Adipocyte (in vitro differentiated cells): ENCODE measurements around the gene IL1R2.

Source experiments
- DNase-seq: peaks from one replicate; pipeline ENCODE4 v3.0.0-alpha.2; 2015; ENCODE audit warnings: low read depth
- H3K27me3 ChIP-seq: replicated peaks from 2 replicates; pipeline ENCODE4 v1.7.0; 2013; ENCODE audit warnings: mild to moderate bottlenecking, low read length, moderate library complexity; ENCODE audit not compliant: control insufficient read depth, insufficient read depth
- H3K36me3 ChIP-seq: 2 replicates; pipeline ENCODE4 v1.7.0; 2013; ENCODE audit warnings: low read length, mild to moderate bottlenecking, moderate library complexity; ENCODE audit not compliant: control insufficient read depth, insufficient read depth, severe bottlenecking
- H3K4me1 ChIP-seq: 2 replicates; pipeline ENCODE4 v1.7.0; 2013; ENCODE audit warnings: mild to moderate bottlenecking, low read length, moderate library complexity; ENCODE audit not compliant: control insufficient read depth, insufficient read depth
- H3K4me3 ChIP-seq: 2 replicates; pipeline ENCODE4 v1.7.0; 2013; ENCODE audit warnings: mild to moderate bottlenecking, low read length, moderate library complexity
- H3K9ac ChIP-seq: 2 replicates; pipeline ENCODE4 v1.7.0; 2013; ENCODE audit warnings: mild to moderate bottlenecking, low read length, moderate library complexity
- H3K9me3 ChIP-seq: 2 replicates; pipeline ENCODE4 v1.7.0; 2013; ENCODE audit warnings: mild to moderate bottlenecking, low read length, moderate library complexity; ENCODE audit not compliant: control insufficient read depth

Gene IL1R2

GRCh38 chr2:102058293-102058833 lies 66.6 kb downstream of the IL1R2 start:
- Histone ChIP-seq H3K9me3 (no peaks in the 10 kb centered on the region), H3K36me3 (no peaks in the 10 kb centered on the region), H3K4me3 (no peak overlapping the region), H3K9ac (no peak overlapping the region), H3K4me1 (peaks cover 66% of the 10 kb centered on the region), H3K27me3 (no peaks in the 10 kb centered on the region)
- DNase-seq: no peak

GRCh38 chr2:102059151-102059550 lies 67.4 kb downstream of the IL1R2 start:
- peak; percentile 32 for DNase-seq
- Histone ChIP-seq H3K9ac (peak overlapping the region; percentile 94), H3K4me1 (peaks cover 69% of the 10 kb centered on the region), H3K36me3 (no peaks in the 10 kb centered on the region), H3K27me3 (no peaks in the 10 kb centered on the region), H3K9me3 (no peaks in the 10 kb centered on the region), H3K4me3 (no peak overlapping the region)

GRCh38 chr2:102060047-102060446 lies 68.3 kb downstream of the IL1R2 start:
- Histone ChIP-seq H3K27me3 (no peaks in the 10 kb centered on the region), H3K9ac (peak overlapping the region; percentile 94), H3K36me3 (no peaks in the 10 kb centered on the region), H3K4me1 (peaks cover 71% of the 10 kb centered on the region), H3K9me3 (no peaks in the 10 kb centered on the region), H3K4me3 (no peak overlapping the region)
- DNase-seq: no peak

GRCh38 chr2:102060792-102061191 lies 69.0 kb downstream of the IL1R2 start:
- Histone ChIP-seq H3K9me3 (no peaks in the 10 kb centered on the region), H3K36me3 (no peaks in the 10 kb centered on the region), H3K4me3 (no peak overlapping the region), H3K27me3 (no peaks in the 10 kb centered on the region), H3K4me1 (peaks cover 71% of the 10 kb centered on the region), H3K9ac (peak overlapping the region; percentile 94)
- no peak for DNase-seq

- Histone ChIP-seq H3K9me3 (no peaks in the 10 kb centered on the region), H3K4me3 (no peak overlapping the region), H3K27me3 (no peaks in the 10 kb centered on the region), H3K36me3 (no peaks in the 10 kb centered on the region), H3K4me1 (peaks cover 71% of the 10 kb centered on the region), H3K9ac (peak overlapping the region; percentile 94)
- DNase-seq: no peak
These were observed 69.5 kb downstream of the IL1R2 start for GRCh38 chr2:102061286-102061699.

- no peaks in the 10 kb centered on the region for H3K36me3 ChIP-seq
- H3K9ac ChIP-seq: peak overlapping the region; percentile 94
- H3K27me3 ChIP-seq: no peaks in the 10 kb centered on the region
- H3K9me3 ChIP-seq: no peaks in the 10 kb centered on the region
- DNase-seq: peak; percentile 79
- H3K4me3 ChIP-seq: peak overlapping the region; percentile 16
- peaks cover 74% of the 10 kb centered on the region for H3K4me1 ChIP-seq
These were observed 70.4 kb downstream of the IL1R2 start for GRCh38 chr2:102061962-102062795.

GRCh38 chr2:102062802-102063201 lies 71.0 kb downstream of the IL1R2 start:
- Histone ChIP-seq H3K9ac (peak overlapping the region; percentile 94), H3K36me3 (no peaks in the 10 kb centered on the region), H3K27me3 (no peaks in the 10 kb centered on the region), H3K4me1 (peaks cover 74% of the 10 kb centered on the region), H3K4me3 (no peak overlapping the region), H3K9me3 (no peaks in the 10 kb centered on the region)
- no peak for DNase-seq

- Histone ChIP-seq H3K27me3 (no peaks in the 10 kb centered on the region), H3K9ac (peak overlapping the region; percentile 94), H3K4me3 (peak overlapping the region; percentile 76), H3K9me3 (no peaks in the 10 kb centered on the region), H3K36me3 (no peaks in the 10 kb centered on the region), H3K4me1 (peaks cover 74% of the 10 kb centered on the region)
- DNase-seq: peak; percentile 70
These were observed 71.7 kb downstream of the IL1R2 start for GRCh38 chr2:102063487-102063911.

GRCh38 chr2:102063941-102064678 lies 72.3 kb downstream of the IL1R2 start:
- DNase-seq: peak; percentile 99
- Histone ChIP-seq H3K36me3 (no peaks in the 10 kb centered on the region), H3K9ac (peak overlapping the region; percentile 94), H3K27me3 (no peaks in the 10 kb centered on the region), H3K4me3 (peak overlapping the region; percentile 76), H3K9me3 (no peaks in the 10 kb centered on the region), H3K4me1 (peaks cover 70% of the 10 kb centered on the region)

- H3K4me1 ChIP-seq: peaks cover 70% of the 10 kb centered on the region
- H3K4me3 ChIP-seq: peak overlapping the region; percentile 76
- no peaks in the 10 kb centered on the region for H3K9me3 ChIP-seq
- H3K36me3 ChIP-seq: no peaks in the 10 kb centered on the region
- no peak for DNase-seq
- H3K9ac ChIP-seq: peak overlapping the region; percentile 94
- H3K27me3 ChIP-seq: no peaks in the 10 kb centered on the region
These were observed 73.2 kb downstream of the IL1R2 start for GRCh38 chr2:102064679-102065674.
